ENCODE results near the gene TROAP. TPM values are rescaled to one million over a fixed set of nuclear protein-coding genes. Genes with fewer than 3 reads are reported as not detected.
"Not testable (repeated sequence)": the region's sequence is repeated elsewhere in the genome, so short reads cannot be mapped to it uniquely, and the experiment has no call there.

TROAP gene
- total and polyA plus RNA-seq, 5 experiments from 2014 or later: 0.24 to 1.7 (median 0.62) TPM; not detected in 2

- H3K4me1 Mint-ChIP-seq: peaks cover 11 to 32% (median 28%) of the 10 kb centered on the region in 4 donors
- POLR2A ChIA-PET: no interaction called here
- no peaks in the 10 kb centered on the region for H3K27me3 Mint-ChIP-seq
- DNase-seq (no peak), ATAC-seq (no peak)
- H3K36me3 Mint-ChIP-seq: no peaks in the 10 kb centered on the region
- H3K27ac Mint-ChIP-seq: peak overlapping the region in 9 of 10 donors; percentile 58 to 97 (median 90)
- no peaks in the 10 kb centered on the region for H3K9me3 Mint-ChIP-seq
- H3K4me3 Mint-ChIP-seq: peak overlapping the region; percentile 75 to 98 (median 93)
These were observed 45.2 kb downstream of the TROAP start for GRCh38 chr12:49368240-49368600.

GRCh38 chr12:49369411-49370145 lies 46.5 kb downstream of the TROAP start:
- DNase-seq (no peak), ATAC-seq (peak in 1 of 2 donors; percentile 15)
- Mint-ChIP-seq H3K27ac (peak overlapping the region in 6 of 10 donors; percentile 52 to 80 (median 71)), H3K9me3 (no peaks in the 10 kb centered on the region), H3K4me3 (peak overlapping the region in 4 of 10 donors; percentile 24 to 48 (median 29)), H3K27me3 (no peaks in the 10 kb centered on the region), H3K36me3 (no peaks in the 10 kb centered on the region), H3K4me1 (peaks cover 11 to 32% (median 28%) of the 10 kb centered on the region in 4 donors)
- POLR2A ChIA-PET: interaction anchor here (1.9 kb wide), 1 partner anchor 8 kb away, joined by 4 read pairs; no protein-coding TSS in a partner anchor

GRCh38 chr12:49370539-49370938 lies 47.5 kb downstream of the TROAP start:
- no peaks in the 10 kb centered on the region for H3K27me3 Mint-ChIP-seq
- H3K9me3 Mint-ChIP-seq: no peaks in the 10 kb centered on the region
- no peak for DNase-seq
- ATAC-seq: no peak
- H3K4me3 Mint-ChIP-seq: no peak overlapping the region
- H3K36me3 Mint-ChIP-seq: no peaks in the 10 kb centered on the region
- POLR2A ChIA-PET: interaction anchor here (1.9 kb wide), 1 partner anchor 9 kb away, joined by 4 read pairs; no protein-coding TSS in a partner anchor
- peak overlapping the region in 3 of 10 donors; percentile 5 to 40 (median 16) for H3K27ac Mint-ChIP-seq
- H3K4me1 Mint-ChIP-seq: peaks cover 13 to 31% (median 28%) of the 10 kb centered on the region in 4 donors

GRCh38 chr12:49375406-49375805 lies 52.4 kb downstream of the TROAP start:
- DNase-seq (no peak), ATAC-seq (no peak)
- H3K27me3 Mint-ChIP-seq: no peaks in the 10 kb centered on the region
- H3K4me1 Mint-ChIP-seq: peaks cover 0 to 3% (median 2%) of the 10 kb centered on the region in 4 donors
- H3K9me3 Mint-ChIP-seq: no peaks in the 10 kb centered on the region
- no peak overlapping the region for H3K4me3 Mint-ChIP-seq
- no peak overlapping the region for H3K27ac Mint-ChIP-seq
- H3K36me3 Mint-ChIP-seq: no peaks in the 10 kb centered on the region
- POLR2A ChIA-PET: no interaction called here

GRCh38 chr12:49377386-49377785 lies 54.3 kb downstream of the TROAP start:
- Mint-ChIP-seq H3K9me3 (no peaks in the 10 kb centered on the region), H3K4me1 (peaks cover 0 to 2% (median 0%) of the 10 kb centered on the region in 4 donors), H3K36me3 (no peaks in the 10 kb centered on the region), H3K27ac (no peak overlapping the region), H3K27me3 (no peaks in the 10 kb centered on the region), H3K4me3 (no peak overlapping the region)
- POLR2A ChIA-PET: interaction anchor here (0.6 kb wide), 1 partner anchor 27 kb away, joined by 3 read pairs; no protein-coding TSS in a partner anchor
- no peak for ATAC-seq
- DNase-seq: no peak

GRCh38 chr12:49380184-49380583 lies 57.1 kb downstream of the TROAP start:
- DNase-seq, H3K4me3 Mint-ChIP-seq, H3K9me3 Mint-ChIP-seq, H3K4me1 Mint-ChIP-seq, H3K27ac Mint-ChIP-seq, H3K36me3 Mint-ChIP-seq, H3K27me3 Mint-ChIP-seq, POLR2A ChIA-PET, ATAC-seq: not testable (repeated sequence)

Other genes with a start within 250 kb of the TROAP start
- gene DHH, start 228.5 kb upstream of the TROAP start, total RNA-seq: under 1 TPM; 0.27 to 0.47 TPM
- gene DHH, start 228.5 kb upstream of the TROAP start, polyA plus RNA-seq: not detected
- 100 to 1,000 TPM; 253 to 270 TPM for gene LMBR1L, start 212.4 kb upstream of the TROAP start, total RNA-seq
- 10 to 100 TPM; 34.0 to 45.8 (median 34.6) TPM for gene LMBR1L, start 212.4 kb upstream of the TROAP start, polyA plus RNA-seq
- 100 to 1,000 TPM; 157 to 161 TPM for gene TUBA1B, start 191.9 kb upstream of the TROAP start, total RNA-seq
- gene TUBA1B, start 191.9 kb upstream of the TROAP start, polyA plus RNA-seq: 100 to 1,000 TPM; 277 to 339 (median 333) TPM
- 10 to 100 TPM; 93.5 to 95.3 TPM for gene TUBA1A, start 134.2 kb upstream of the TROAP start, total RNA-seq
- 100 to 1,000 TPM; 139 to 168 (median 147) TPM for gene TUBA1A, start 134.2 kb upstream of the TROAP start, polyA plus RNA-seq
- 10 to 100 TPM; 22.7 to 23.5 TPM for gene TUBA1C, start 58.2 kb upstream of the TROAP start, total RNA-seq
- gene TUBA1C, start 58.2 kb upstream of the TROAP start, polyA plus RNA-seq: 10 to 100 TPM; 17.5 to 25.4 (median 24.3) TPM
- gene PRPH, start 28.1 kb upstream of the TROAP start, total RNA-seq: not detected
- not detected for gene PRPH, start 28.1 kb upstream of the TROAP start, polyA plus RNA-seq
- not detected for gene C1QL4, start 13.9 kb downstream of the TROAP start, total RNA-seq
- not detected for gene C1QL4, start 13.9 kb downstream of the TROAP start, polyA plus RNA-seq
- gene DNAJC22, start 23.6 kb downstream of the TROAP start, total RNA-seq: not detected
- gene DNAJC22, start 23.6 kb downstream of the TROAP start, polyA plus RNA-seq: not detected
- gene SPATS2, start 44.2 kb downstream of the TROAP start, total RNA-seq: 1 to 10 TPM; 5.9 to 6.3 TPM
- gene SPATS2, start 44.2 kb downstream of the TROAP start, polyA plus RNA-seq: 1 to 10 TPM; 2.7 to 5.7 (median 3.9) TPM
- 1 to 10 TPM; 7.1 to 8.5 TPM for gene KCNH3, start 215.8 kb downstream of the TROAP start, total RNA-seq
- 1 to 10 TPM; 2.4 to 5.7 (median 3.4) TPM for gene KCNH3, start 215.8 kb downstream of the TROAP start, polyA plus RNA-seq
- gene MCRS1, start 244.9 kb downstream of the TROAP start, total RNA-seq: 10 to 100 TPM; 94.4 to 99.7 TPM
- gene MCRS1, start 244.9 kb downstream of the TROAP start, polyA plus RNA-seq: 10 to 100 TPM; 52.2 to 58.0 (median 56.0) TPM

Measured in naive thymus-derived CD8-positive, alpha-beta T cell (primary cell).